GM23248 (cell line): ENCODE measurements around the gene LILRB3.
"Not testable (repeated sequence)": the region's sequence is repeated elsewhere in the genome, so short reads cannot be mapped to it uniquely, and the experiment has no call there.

Experiments used
- EZH2 ChIP-seq: fragments of 200-600 bp; sonication (generic); IDR thresholded peaks from 2 replicates; pipeline ENCODE4 v1.6.1; 2018; ENCODE audit warnings: antibody characterized with exemption, mild to moderate bottlenecking; ENCODE audit not compliant: insufficient read depth, poor library complexity, severe bottlenecking
- EZH2phosphoT487 ChIP-seq: fragments of 200-600 bp; sonication (generic); IDR thresholded peaks from 2 replicates; pipeline ENCODE4 v1.6.1; 2018; ENCODE audit warnings: antibody characterized with exemption, moderate library complexity, mild to moderate bottlenecking, low read depth; ENCODE audit not compliant: insufficient read depth

DNA sequence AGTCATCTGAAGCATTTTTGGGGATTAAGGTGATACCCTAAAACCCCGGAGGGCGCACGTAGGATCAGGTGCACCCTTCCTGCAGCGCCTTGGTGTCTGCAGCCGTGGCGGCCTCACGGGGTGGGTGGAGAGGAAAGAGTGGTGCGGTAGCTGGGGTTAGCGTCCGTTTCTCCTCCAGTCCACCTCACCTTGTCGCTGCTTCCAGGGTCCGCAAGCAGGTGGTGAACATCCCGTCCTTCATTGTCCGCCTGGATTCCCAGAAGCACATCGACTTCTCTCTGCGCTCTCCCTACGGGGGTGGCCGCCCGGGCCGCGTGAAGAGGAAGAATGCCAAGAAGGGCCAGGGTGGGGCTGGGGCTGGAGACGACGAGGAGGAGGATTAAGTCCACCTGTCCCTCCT is 15.6 kb downstream of the LILRB3 start:
- TF ChIP-seq EZH2, EZH2phosphoT487: not testable (repeated sequence)
